GM19328 (cell line): ENCODE results near the gene MRPS34.

Experiments
- ATAC-seq: cut with Tn5 transposase; IDR thresholded peaks from one replicate; pipeline ENCODE4 v1.9.1; 2021; ENCODE audit warnings: mild to moderate bottlenecking, moderate library complexity; ENCODE audit not compliant: unreplicated experiment

Gene MRPS34

GRCh38 chr16:1771188-1771863 is 1.6 kb downstream of the MRPS34 start, which contains the start of gene NME3:
TSS of gene NME3 (minus strand) at chr16:1771543. CDS start at chr16:1771534, 9 bp downstream.
- ATAC-seq = no peak

GRCh38 chr16:1770328-1771187 is 2.4 kb downstream of the MRPS34 start:
- ATAC-seq = no peak

GRCh38 chr16:1769402-1770300 is 3.3 kb downstream of the MRPS34 start:
- ATAC-seq = no peak

- no peak for ATAC-seq
Observed at GRCh38 chr16:1768767-1769401, 4.0 kb downstream of the MRPS34 start.

- ATAC-seq = no peak
Observed at GRCh38 chr16:1768061-1768766, 4.7 kb downstream of the MRPS34 start.

- no peak for ATAC-seq
Observed at GRCh38 chr16:1767116-1767994, 5.6 kb downstream of the MRPS34 start.

- no peak for ATAC-seq
Observed at GRCh38 chr16:1766701-1767100, 6.2 kb downstream of the MRPS34 start.

GRCh38 chr16:1766231-1766630 is 6.7 kb downstream of the MRPS34 start:
- no peak for ATAC-seq

- no peak for ATAC-seq
Observed at GRCh38 chr16:1765826-1766225, 7.1 kb downstream of the MRPS34 start.

GRCh38 chr16:1764971-1765370 is 8.0 kb downstream of the MRPS34 start:
- ATAC-seq = no peak

- ATAC-seq = no peak
Observed at GRCh38 chr16:1763521-1764511, 9.1 kb downstream of the MRPS34 start.

GRCh38 chr16:1762879-1763520 is 9.9 kb downstream of the MRPS34 start:
- no peak for ATAC-seq

- ATAC-seq = no peak
Observed at GRCh38 chr16:1762196-1762878, 10.6 kb downstream of the MRPS34 start.

- no peak for ATAC-seq
Observed at GRCh38 chr16:1761751-1762150, 11.2 kb downstream of the MRPS34 start.

- no peak for ATAC-seq
Observed at GRCh38 chr16:1760911-1761310, 12.0 kb downstream of the MRPS34 start.

GRCh38 chr16:1759511-1759910 is 13.4 kb downstream of the MRPS34 start:
- no peak for ATAC-seq

GRCh38 chr16:1758923-1759322 is 14.0 kb downstream of the MRPS34 start:
- ATAC-seq = no peak
